DLD1 (cell line): ENCODE measurements around the gene MAP3K3.

ENCODE experiments used
- in situ Hi-C: cut with HindIII; loops from 2 replicates; pipeline ENCODE4 v1.10.0; 2017; ENCODE audit warnings: low sequenced_read_pairs

The MAP3K3 gene

DNA sequence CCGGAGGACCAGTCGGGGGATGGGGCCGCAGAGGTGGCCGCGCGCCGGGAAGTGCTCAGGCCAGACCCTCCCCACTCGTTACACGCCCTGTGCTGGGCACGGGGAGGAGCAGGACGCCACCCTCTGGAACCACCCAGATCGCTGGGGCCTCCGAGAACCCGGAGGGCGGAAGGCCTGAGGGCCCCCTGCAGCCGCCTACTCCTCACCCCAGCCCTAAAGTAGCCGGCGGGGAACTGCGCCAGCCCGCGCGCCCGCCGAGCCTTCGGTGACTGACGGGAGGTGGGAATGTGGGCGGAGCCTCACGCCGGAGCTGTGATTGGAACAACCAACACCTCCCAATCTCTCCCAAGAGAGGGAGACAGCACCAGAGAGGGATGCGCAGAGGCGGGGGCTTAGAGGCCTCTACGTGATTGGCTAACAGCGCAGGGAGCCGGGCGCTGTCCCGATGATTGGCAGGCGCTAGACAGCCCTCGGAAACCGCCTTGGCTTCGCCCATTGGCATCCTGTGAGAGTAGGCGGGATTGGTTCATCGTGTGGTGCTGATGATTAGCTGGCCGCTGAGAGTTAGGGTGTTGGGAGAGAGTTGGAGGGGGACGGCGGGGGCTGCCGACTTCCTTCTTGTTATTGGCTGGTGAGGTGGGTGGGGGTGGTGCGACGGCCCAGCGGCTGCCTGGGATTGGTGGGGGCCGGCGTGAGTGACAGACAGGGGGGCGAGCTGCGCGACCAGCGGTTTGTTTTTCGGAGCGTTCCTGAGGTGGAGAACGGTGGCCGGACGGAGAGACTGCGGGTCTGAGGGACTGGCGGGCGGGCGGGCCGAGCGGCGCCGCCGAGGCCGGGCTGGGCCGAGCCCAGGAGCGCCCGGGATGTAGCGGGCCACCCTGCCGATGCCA lies at the start of gene MAP3K3:
MAP3K3 (plus strand) TSS at position 734 of the 890 bp plus-strand sequence. CDS start 343 bp downstream, outside the sequence.
- in situ Hi-C loops = loop anchor here (5.0 kb wide), 1 partner anchor 80 kb away; no protein-coding TSS in a partner anchor

DNA sequence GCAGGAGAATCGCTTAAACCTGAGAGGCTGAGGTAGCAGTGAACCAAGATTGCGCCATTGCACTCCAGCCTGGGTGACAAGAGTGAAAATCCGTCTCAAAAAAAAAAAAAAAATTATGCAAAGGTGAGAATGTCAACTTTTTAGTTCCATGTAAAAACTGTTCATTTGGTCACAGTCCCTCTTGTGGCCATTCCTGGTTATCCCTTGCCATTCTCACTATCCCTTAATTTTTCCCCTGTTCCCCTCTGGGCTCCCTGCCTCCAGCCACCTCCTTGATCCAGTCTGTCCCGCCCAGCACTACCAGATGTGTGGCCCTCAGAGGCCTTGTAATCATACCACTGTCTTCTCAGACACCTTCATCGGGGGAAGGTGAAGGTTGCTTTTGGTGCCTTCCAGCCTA lies 48.6 kb upstream of the MAP3K3 start:
- in situ Hi-C loops = no loop called here

- in situ Hi-C loops = no loop called here
Observed at GRCh38 chr17:63578027-63578768, 44.0 kb upstream of the MAP3K3 start.

- in situ Hi-C loops = no loop called here
Observed at GRCh38 chr17:63578769-63579111, 43.5 kb upstream of the MAP3K3 start.

DNA sequence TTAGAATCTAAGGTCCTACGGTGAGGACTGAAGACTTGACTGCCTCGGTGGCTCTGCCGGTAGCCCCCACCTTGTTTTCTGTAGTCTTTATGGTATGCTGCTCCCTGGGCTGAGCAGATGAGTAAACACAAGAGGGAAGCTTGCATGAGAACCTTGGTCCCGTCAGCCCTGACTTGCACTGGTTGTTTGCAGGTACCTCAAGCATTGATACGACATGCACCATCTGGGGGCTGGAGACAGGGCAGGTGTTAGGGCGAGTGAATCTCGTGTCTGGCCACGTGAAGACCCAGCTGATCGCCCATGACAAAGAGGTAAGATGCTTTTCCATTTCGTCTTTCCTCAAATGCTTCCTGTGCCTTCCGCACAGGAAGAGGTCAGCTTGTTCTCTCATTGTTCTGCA lies 42.6 kb upstream of the MAP3K3 start:
- in situ Hi-C loops = no loop called here

- in situ Hi-C loops = no loop called here
Observed at GRCh38 chr17:63587770-63588169, 34.4 kb upstream of the MAP3K3 start.

- in situ Hi-C loops = no loop called here
Observed at GRCh38 chr17:63588797-63589196, 33.4 kb upstream of the MAP3K3 start.

- in situ Hi-C loops = no loop called here
Observed at GRCh38 chr17:63589646-63590045, 32.6 kb upstream of the MAP3K3 start.

DNA sequence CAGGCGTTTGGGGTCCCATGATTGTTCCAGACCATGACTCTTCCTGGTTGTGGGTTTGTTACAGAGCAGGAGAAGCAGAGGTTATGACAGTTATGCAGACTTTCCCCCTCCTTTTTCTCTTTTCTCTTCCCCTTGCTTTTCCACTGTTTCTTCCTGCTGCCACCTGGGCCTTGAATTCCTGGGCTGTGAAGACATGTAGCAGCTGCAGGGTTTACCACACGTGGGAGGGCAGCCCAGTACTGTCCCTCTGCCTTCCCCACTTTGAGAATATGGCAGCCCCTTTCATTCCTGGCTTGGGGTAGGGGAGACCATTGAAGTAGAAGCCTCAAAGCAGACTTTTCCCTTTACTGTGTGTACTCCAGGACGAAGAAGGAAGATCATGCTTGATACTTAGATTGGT lies 29.4 kb upstream of the MAP3K3 start:
- in situ Hi-C loops = no loop called here

DNA sequence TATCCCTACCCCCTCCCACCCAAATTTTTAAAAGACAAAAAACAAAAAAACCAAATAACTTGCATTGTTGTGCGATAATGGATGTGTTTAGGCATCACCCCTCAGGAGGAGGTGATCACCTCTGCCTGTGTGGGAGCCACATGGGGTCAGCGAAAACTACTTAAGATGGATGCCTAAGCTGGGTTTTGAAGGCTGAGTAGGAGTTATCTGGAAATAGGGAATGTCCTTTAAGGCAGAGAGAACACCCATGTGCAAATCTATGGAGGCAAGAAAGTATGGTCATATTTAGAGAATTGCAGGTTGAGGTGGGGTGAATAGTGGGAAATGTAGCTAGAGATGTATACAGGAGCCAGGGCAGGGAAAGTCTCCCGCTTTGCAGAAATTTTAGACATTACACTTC lies 27.1 kb upstream of the MAP3K3 start:
- in situ Hi-C loops = no loop called here

- in situ Hi-C loops = no loop called here
Observed at GRCh38 chr17:63596856-63597586, 25.2 kb upstream of the MAP3K3 start.

GRCh38 chr17:63598281-63598680 lies 23.9 kb upstream of the MAP3K3 start:
- in situ Hi-C loops = no loop called here

DNA sequence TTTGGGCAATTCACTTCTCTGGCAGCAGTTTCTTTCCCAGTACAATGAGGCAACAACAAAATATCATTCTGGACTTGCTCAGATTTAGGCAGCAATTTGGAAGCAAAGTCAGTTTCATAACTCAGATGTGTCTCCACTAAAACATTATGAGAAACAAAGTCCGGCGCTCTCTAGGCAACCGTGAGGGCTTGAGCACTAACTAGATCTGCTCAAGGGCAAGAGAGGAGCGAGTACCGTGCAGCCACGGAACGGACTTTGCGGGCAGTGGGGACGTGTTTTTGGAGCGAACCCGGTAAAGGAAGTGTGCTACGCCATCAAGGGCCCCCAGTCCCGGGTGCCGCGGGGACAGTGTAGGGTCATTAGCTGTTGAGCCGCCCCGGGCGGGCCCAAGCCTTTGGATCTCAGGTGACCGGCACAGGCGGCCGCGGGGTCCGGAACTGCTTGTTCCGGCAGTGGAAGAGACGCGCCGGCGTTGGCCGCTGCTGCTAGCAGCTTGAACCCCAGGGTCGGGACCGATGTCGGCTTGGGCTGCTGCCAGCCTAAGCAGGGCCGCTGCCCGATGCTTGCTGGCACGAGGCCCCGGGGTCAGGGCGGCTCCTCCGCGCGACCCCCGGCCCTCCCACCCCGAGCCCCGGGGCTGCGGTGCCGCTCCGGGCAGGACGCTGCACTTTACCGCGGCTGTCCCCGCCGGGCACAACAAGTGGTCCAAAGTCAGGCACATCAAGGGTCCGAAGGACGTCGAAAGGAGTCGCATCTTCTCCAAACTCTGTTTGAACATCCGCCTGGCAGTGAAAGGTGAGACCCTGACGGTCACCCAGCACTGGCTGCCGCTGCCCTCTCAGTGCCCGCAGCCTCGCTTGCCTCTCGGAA lies 21.4 kb upstream of the MAP3K3 start, which contains the start of gene TACO1:
TACO1 (plus strand) TSS at position 327 of the 870 bp plus-strand sequence; CDS start at position 516, 189 bp downstream.
- in situ Hi-C loops = no loop called here

DNA sequence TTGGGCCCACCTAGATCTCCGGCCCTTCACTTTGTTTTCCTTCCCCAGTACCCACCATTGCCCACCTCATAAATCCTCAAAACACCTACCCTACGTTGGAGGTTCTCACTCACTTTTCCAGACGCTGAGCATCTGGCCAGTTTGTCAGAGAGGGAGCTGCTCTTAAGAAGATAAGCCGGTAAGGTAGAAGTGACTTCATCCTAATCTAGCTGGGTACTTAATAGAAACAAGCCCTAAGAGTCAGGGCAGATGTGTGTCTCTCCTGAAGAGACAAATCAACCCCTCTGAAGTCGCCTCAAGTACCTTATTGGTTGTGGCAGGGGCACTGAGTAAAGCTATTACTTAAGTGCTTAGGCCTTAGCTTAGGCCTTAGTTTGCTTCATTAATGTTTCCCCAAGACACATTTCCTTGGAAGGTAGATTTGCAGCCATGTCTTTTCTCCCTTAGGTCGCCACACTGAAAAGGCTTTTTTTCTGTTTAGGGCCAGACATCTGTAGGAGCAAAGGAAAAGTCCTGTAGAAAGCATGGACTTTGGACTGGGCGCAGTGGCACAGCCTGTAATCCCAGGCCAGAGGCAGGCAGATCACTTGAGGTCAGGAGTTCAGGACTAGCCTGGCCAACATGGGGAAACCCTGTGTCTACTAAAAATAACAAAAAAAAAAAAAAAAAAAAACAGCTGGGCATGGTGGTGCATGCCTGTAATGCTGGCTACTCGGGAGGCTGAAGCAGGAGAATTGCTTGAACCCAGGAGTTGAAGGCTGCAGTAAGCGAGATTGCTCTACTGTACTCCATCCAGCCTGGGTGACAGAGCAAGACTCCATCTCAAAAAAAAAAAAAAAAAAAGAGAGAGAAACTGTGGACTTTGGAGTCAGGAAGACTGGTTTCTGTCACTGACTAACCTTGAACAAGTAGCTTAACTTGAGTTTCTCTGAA lies 20.5 kb upstream of the MAP3K3 start:
- in situ Hi-C loops = no loop called here

- in situ Hi-C loops = no loop called here
Observed at GRCh38 chr17:63609816-63610573, 12.2 kb upstream of the MAP3K3 start.

DNA sequence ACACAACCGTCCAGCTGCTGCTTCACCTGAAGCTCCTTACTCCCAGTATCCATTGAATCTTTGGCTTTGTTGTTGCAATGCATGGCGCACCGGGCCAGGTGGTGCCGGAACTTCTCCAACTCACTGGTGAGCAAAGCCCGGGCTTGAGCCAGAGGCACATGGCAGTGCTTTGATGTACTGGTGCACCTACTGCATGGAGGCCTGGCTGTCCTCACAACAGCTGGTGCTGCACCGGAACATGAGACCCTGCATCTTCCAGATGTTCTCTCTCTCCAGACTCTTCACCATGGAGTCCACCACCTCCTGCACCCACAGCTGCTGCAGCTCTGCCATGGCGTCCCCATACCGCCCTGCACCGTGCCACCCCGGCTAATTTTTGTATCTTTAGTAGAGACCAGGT lies 11.4 kb upstream of the MAP3K3 start:
- in situ Hi-C loops = no loop called here

DNA sequence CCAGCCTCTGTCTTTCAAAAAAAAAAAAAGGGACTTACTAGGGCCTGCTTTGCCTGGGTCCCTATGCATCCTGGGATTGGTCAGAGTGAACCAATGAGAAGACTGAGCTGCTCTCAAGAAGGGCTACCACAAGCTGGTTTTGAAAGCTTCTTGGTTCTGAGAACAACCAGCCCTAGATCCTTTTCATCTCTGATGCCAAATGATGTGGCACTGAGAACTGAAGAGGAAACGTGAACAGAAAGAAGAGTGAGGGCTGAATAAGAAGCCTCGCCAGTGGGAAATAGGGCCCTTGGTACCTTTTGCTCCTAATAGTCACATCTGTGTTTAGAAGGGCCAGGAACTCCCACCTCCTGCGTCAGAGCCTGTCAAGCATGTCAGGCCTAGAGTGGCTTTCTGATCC lies 10.9 kb upstream of the MAP3K3 start:
- in situ Hi-C loops = no loop called here

DNA sequence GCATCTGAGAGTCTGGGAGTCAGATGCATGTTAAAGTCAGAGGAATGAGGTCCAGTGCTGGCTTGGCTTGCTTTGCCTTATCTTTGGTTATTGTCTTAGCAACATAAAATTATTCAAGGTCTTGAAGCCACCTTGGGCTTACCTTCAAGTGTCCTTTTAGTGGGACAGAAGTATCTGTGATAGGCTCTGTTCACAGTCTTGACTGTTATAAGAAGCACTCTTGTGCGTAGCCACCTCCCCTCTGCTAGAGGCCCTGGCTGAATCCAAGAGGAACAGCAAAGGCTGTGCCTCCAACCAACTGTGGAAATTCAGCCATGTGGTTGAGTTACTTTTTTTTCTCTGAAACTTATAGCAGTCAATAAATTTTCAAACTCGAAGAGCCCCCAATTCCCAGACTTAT lies 8.6 kb upstream of the MAP3K3 start:
- in situ Hi-C loops = no loop called here
